Neural progenitor cell (in vitro differentiated cells): ENCODE data around the gene SPEN. TPM values are rescaled to one million over a fixed set of nuclear protein-coding genes. Genes with fewer than 3 reads are reported as not detected.
"Not testable (repeated sequence)": the region's sequence is repeated elsewhere in the genome, so short reads cannot be mapped to it uniquely, and the experiment has no call there.

ENCODE experiments used
- DNase-seq: peaks from one replicate; pipeline ENCODE4 v3.0.0-alpha.2; 2016; ENCODE audit warnings: low spot score
- H2AFZ ChIP-seq: fragments of 200-600 bp; sonication (generic); replicated peaks from 2 replicates; pipeline ENCODE4 v1.6.1; 2016; ENCODE audit warnings: antibody characterized with exemption
- H3F3A ChIP-seq: fragments of 200-600 bp; sonication (generic); 2 replicates; pipeline ENCODE4 v1.6.1; 2016; ENCODE audit warnings: antibody characterized with exemption, low read depth
- H3K27ac ChIP-seq: fragments of 200-600 bp; sonication (generic); 2 replicates; pipeline ENCODE4 v1.5.1; 2016; ENCODE audit warnings: mild to moderate bottlenecking
- H3K27me3 ChIP-seq: fragments of 200-600 bp; sonication (generic); 2 replicates; pipeline ENCODE4 v1.6.1; 2016; ENCODE audit warnings: mild to moderate bottlenecking, moderate library complexity
- H3K36me3 ChIP-seq: fragments of 200-600 bp; sonication (generic); 2 replicates; pipeline ENCODE4 v1.5.1; 2016
- H3K4me1 ChIP-seq: fragments of 200-600 bp; sonication (generic); 2 replicates; pipeline ENCODE4 v1.6.1; 2016; ENCODE audit warnings: mixed run types
- H3K4me2 ChIP-seq: fragments of 200-600 bp; sonication (generic); 2 replicates; pipeline ENCODE4 v1.6.1; 2016
- H3K4me3 ChIP-seq: fragments of 200-600 bp; sonication (generic); 2 replicates; pipeline ENCODE4 v1.5.1; 2016
- H3K79me2 ChIP-seq: fragments of 200-600 bp; sonication (generic); 2 replicates; pipeline ENCODE4 v1.6.1; 2016; ENCODE audit warnings: low read depth
- H3K9ac ChIP-seq: fragments of 200-600 bp; sonication (generic); 2 replicates; pipeline ENCODE4 v1.6.1; 2016
- H3K9me3 ChIP-seq: fragments of 200-600 bp; sonication (generic); 2 replicates; pipeline ENCODE4 v1.5.1; 2016; ENCODE audit warnings: low read depth
- H4K20me1 ChIP-seq: fragments of 200-600 bp; sonication (generic); 2 replicates; pipeline ENCODE4 v1.6.1; 2016; ENCODE audit warnings: low read depth
- H3K27ac Mint-ChIP-seq: 3 replicates; pipeline ENCODE4 v1.8.0; 2021; ENCODE audit warnings: mixed read lengths
- H3K27me3 Mint-ChIP-seq: 2 replicates; pipeline ENCODE4 v1.8.0; 2022; ENCODE audit warnings: low read depth, mild to moderate bottlenecking, inconsistent platforms, moderate library complexity, mixed read lengths; ENCODE audit not compliant: insufficient read depth
- H3K36me3 Mint-ChIP-seq: 3 replicates; pipeline ENCODE4 v1.8.0; 2021; ENCODE audit warnings: mixed read lengths
- H3K4me1 Mint-ChIP-seq: 3 replicates; pipeline ENCODE4 v1.8.0; 2021; ENCODE audit warnings: mixed read lengths
- H3K4me3 Mint-ChIP-seq: 3 replicates; pipeline ENCODE4 v1.8.0; 2021; ENCODE audit warnings: mild to moderate bottlenecking, moderate library complexity, mixed read lengths
- H3K9me3 Mint-ChIP-seq: 3 replicates; pipeline ENCODE4 v1.8.0; 2020; ENCODE audit warnings: mixed read lengths
- CTCF ChIP-seq: fragments of 200-600 bp; sonication (generic); IDR thresholded peaks from 2 replicates; pipeline ENCODE4 v1.5.1; 2017; ENCODE audit warnings: antibody characterized with exemption, mild to moderate bottlenecking
- EZH2 ChIP-seq: fragments of 200-600 bp; sonication (generic); IDR thresholded peaks from 2 replicates; pipeline ENCODE4 v1.6.1; 2017; ENCODE audit warnings: antibody characterized with exemption, mild to moderate bottlenecking, moderate library complexity
- EZH2phosphoT487 ChIP-seq: fragments of 200-600 bp; sonication (generic); IDR thresholded peaks from 2 replicates; pipeline ENCODE4 v1.6.1; 2017; ENCODE audit warnings: antibody characterized with exemption
- total RNA-seq: library from RNA; depleted of rRNA; stranded (reverse); fragments of >200 nt; gene quantifications from 2 replicates; pipeline ENCODE4 v1.2.3, GENCODE V29; 2015; ENCODE audit warnings: low replicate concordance

The SPEN gene
- total RNA-seq, 1 donor from 2014 or later, result 59.6 TPM

GRCh38 chr1:15835205-15835740, 12.2 kb upstream of the SPEN start:
- H3K4me1 ChIP-seq, result peaks cover 6% of the 10 kb centered on the region
- H3K27ac ChIP-seq, result peak overlapping the region; percentile 99
- H3K79me2 ChIP-seq, result peaks cover 27% of the 10 kb centered on the region
- Mint-ChIP-seq H3K9me3 (peaks cover 2% of the 10 kb centered on the region), H3K4me3 (peak overlapping the region; percentile 95), H3K27me3 (peaks cover 4% of the 10 kb centered on the region), H3K4me1 (peaks cover 37% of the 10 kb centered on the region), H3K27ac (peak overlapping the region; percentile 99), H3K36me3 (peaks cover 9% of the 10 kb centered on the region)
- H3K4me3 ChIP-seq, result peak overlapping the region; percentile 66
- H3K9ac ChIP-seq, result peak overlapping the region; percentile 81
- no peaks in the 10 kb centered on the region for H4K20me1 ChIP-seq
- no peaks in the 10 kb centered on the region for H3K9me3 ChIP-seq
- H3K27me3 ChIP-seq, result no peaks in the 10 kb centered on the region
- peak; percentile 77 for DNase-seq
- peak overlapping the region; percentile 82 for H3K4me2 ChIP-seq
- peaks cover 68% of the 10 kb centered on the region for H3F3A ChIP-seq
- TF ChIP-seq CTCF (no peak), EZH2phosphoT487 (no peak), EZH2 (no peak)
- H2AFZ ChIP-seq, result no peak overlapping the region
- no peaks in the 10 kb centered on the region for H3K36me3 ChIP-seq

- peaks cover 6% of the 10 kb centered on the region for H3K4me1 ChIP-seq
- H3K79me2 ChIP-seq, result peaks cover 27% of the 10 kb centered on the region
- peak; percentile 99 for DNase-seq
- Mint-ChIP-seq H3K27me3 (peaks cover 4% of the 10 kb centered on the region), H3K27ac (peak overlapping the region; percentile 99), H3K9me3 (peaks cover 2% of the 10 kb centered on the region), H3K36me3 (peaks cover 9% of the 10 kb centered on the region), H3K4me1 (peaks cover 32% of the 10 kb centered on the region), H3K4me3 (peak overlapping the region; percentile 95)
- peak overlapping the region; percentile 81 for H3K9ac ChIP-seq
- H2AFZ ChIP-seq, result peak overlapping the region; percentile 64
- H3K4me3 ChIP-seq, result peak overlapping the region; percentile 66
- H3K9me3 ChIP-seq, result no peaks in the 10 kb centered on the region
- peak overlapping the region; percentile 99 for H3K27ac ChIP-seq
- peak overlapping the region; percentile 82 for H3K4me2 ChIP-seq
- H3K36me3 ChIP-seq, result no peaks in the 10 kb centered on the region
- H3F3A ChIP-seq, result peaks cover 61% of the 10 kb centered on the region
- TF ChIP-seq EZH2phosphoT487, result no peak
- no peak for TF ChIP-seq CTCF
- no peak for TF ChIP-seq EZH2
- H3K27me3 ChIP-seq, result no peaks in the 10 kb centered on the region
- H4K20me1 ChIP-seq, result no peaks in the 10 kb centered on the region
Observed at GRCh38 chr1:15835741-15836510, 11.6 kb upstream of the SPEN start.

- Histone ChIP-seq H3F3A (peaks cover 59% of the 10 kb centered on the region), H3K4me2 (peak overlapping the region; percentile 46), H3K79me2 (peaks cover 27% of the 10 kb centered on the region)
- Mint-ChIP-seq H3K4me3 (peak overlapping the region; percentile 95), H3K4me1 (peaks cover 30% of the 10 kb centered on the region)
- H3K9me3 ChIP-seq, H3K9me3 Mint-ChIP-seq, H3K36me3 Mint-ChIP-seq, H3K27ac Mint-ChIP-seq, H3K9ac ChIP-seq, H3K27ac ChIP-seq, DNase-seq, H3K36me3 ChIP-seq, H3K27me3 ChIP-seq, H4K20me1 ChIP-seq, H3K4me3 ChIP-seq, H2AFZ ChIP-seq, H3K27me3 Mint-ChIP-seq, H3K4me1 ChIP-seq: not testable (repeated sequence)
Observed at GRCh38 chr1:15836511-15836771, 11.1 kb upstream of the SPEN start.
